ENCODE results near the gene GRK5. TPM values are rescaled to one million over a fixed set of nuclear protein-coding genes. Genes with fewer than 3 reads are reported as not detected.
"Not testable (repeated sequence)": the region's sequence is repeated elsewhere in the genome, so short reads cannot be mapped to it uniquely, and the experiment has no call there.

GRK5 gene
- total and polyA plus RNA-seq, 3 experiments from 2014 or later: 7.7 to 13.8 (median 13.6) TPM

- H3K4me3 ChIP-seq (ENCODE audit: low read length): no peak overlapping the region
- no peaks in the 10 kb centered on the region for H3K9me3 Mint-ChIP-seq
- H3K27me3 ChIP-seq (ENCODE audit: insufficient read depth, low read length, poor library complexity, severe bottlenecking): no peaks in the 10 kb centered on the region
- H3K27ac ChIP-seq (ENCODE audit: low read depth, low read length): no peak overlapping the region
- H3K27me3 Mint-ChIP-seq: peaks cover 0 to 6% of the 10 kb centered on the region in 2 donors
- ChIA-PET POLR2A (no interaction called here), CTCF (interaction anchor here (1.5 kb wide), 1 partner anchor 40 kb away, joined by 3 read pairs; no protein-coding TSS in a partner anchor)
- H3K4me1 ChIP-seq (ENCODE audit: insufficient read depth, low read length): peaks cover 22% of the 10 kb centered on the region
- no peak overlapping the region for H3K4me3 Mint-ChIP-seq
- H3K36me3 ChIP-seq (ENCODE audit: insufficient read depth, low read length): no peaks in the 10 kb centered on the region
- H3K36me3 Mint-ChIP-seq: peaks cover 0 to 3% (median 0%) of the 10 kb centered on the region in 3 donors
- peak overlapping the region in 1 of 8 donors; percentile 2 for H3K27ac Mint-ChIP-seq
- H3K4me1 Mint-ChIP-seq: peaks cover 18 to 48% (median 47%) of the 10 kb centered on the region in 3 donors
- no peaks in the 10 kb centered on the region for H3K9me3 ChIP-seq (ENCODE audit: low read length)
- DNase-seq: no peak
Observed at GRCh38 chr10:119238577-119238976, 31.2 kb downstream of the GRK5 start.

GRCh38 chr10:119239015-119239414 lies 31.6 kb downstream of the GRK5 start:
- H3K4me3 Mint-ChIP-seq; H3K36me3 Mint-ChIP-seq; H3K27me3 Mint-ChIP-seq; H3K36me3 ChIP-seq (ENCODE audit: insufficient read depth, low read length); H3K27me3 ChIP-seq (ENCODE audit: insufficient read depth, low read length, poor library complexity, severe bottlenecking); H3K27ac Mint-ChIP-seq; H3K9me3 ChIP-seq (ENCODE audit: low read length); H3K9me3 Mint-ChIP-seq; POLR2A ChIA-PET; DNase-seq; H3K27ac ChIP-seq (ENCODE audit: low read depth, low read length); H3K4me3 ChIP-seq (ENCODE audit: low read length): not testable (repeated sequence)
- peaks cover 19% of the 10 kb centered on the region for H3K4me1 ChIP-seq (ENCODE audit: insufficient read depth, low read length)
- CTCF ChIA-PET: interaction anchor here (1.5 kb wide), 1 partner anchor 40 kb away, joined by 3 read pairs; no protein-coding TSS in a partner anchor
- H3K4me1 Mint-ChIP-seq: peaks cover 20 to 49% (median 46%) of the 10 kb centered on the region in 3 donors

DNA sequence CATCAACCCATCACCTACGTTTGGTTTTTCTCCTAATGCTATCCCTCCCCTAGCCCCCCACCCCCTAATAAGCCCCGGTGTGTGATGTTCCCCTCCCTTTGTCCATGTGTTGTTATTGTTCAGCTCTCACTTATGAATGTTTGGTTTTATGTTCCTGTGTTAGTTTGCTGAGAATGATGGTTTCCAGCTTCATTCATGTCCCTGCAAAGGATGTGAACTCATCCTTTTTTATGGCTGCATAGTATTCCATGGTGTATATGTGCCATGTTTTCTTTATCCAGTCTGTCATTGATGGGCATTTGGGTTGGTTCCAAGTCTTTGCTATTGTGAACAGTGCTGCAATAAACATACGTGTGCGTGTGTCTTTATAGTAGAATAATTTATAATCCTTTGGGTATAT lies 32.3 kb downstream of the GRK5 start:
- POLR2A ChIA-PET; H3K9me3 ChIP-seq (ENCODE audit: low read length); H3K27me3 ChIP-seq (ENCODE audit: insufficient read depth, low read length, poor library complexity, severe bottlenecking); H3K9me3 Mint-ChIP-seq; H3K27ac ChIP-seq (ENCODE audit: low read depth, low read length); H3K4me3 ChIP-seq (ENCODE audit: low read length); H3K36me3 Mint-ChIP-seq; H3K4me3 Mint-ChIP-seq; H3K27me3 Mint-ChIP-seq; H3K36me3 ChIP-seq (ENCODE audit: insufficient read depth, low read length); DNase-seq: not testable (repeated sequence)
- H3K27ac Mint-ChIP-seq: peak overlapping the region in 1 of 8 donors; percentile 54
- peaks cover 19% of the 10 kb centered on the region for H3K4me1 ChIP-seq (ENCODE audit: insufficient read depth, low read length)
- peaks cover 20 to 51% (median 46%) of the 10 kb centered on the region in 3 donors for H3K4me1 Mint-ChIP-seq
- CTCF ChIA-PET: interaction anchor here (1.5 kb wide), 1 partner anchor 41 kb away, joined by 3 read pairs; no protein-coding TSS in a partner anchor

DNA sequence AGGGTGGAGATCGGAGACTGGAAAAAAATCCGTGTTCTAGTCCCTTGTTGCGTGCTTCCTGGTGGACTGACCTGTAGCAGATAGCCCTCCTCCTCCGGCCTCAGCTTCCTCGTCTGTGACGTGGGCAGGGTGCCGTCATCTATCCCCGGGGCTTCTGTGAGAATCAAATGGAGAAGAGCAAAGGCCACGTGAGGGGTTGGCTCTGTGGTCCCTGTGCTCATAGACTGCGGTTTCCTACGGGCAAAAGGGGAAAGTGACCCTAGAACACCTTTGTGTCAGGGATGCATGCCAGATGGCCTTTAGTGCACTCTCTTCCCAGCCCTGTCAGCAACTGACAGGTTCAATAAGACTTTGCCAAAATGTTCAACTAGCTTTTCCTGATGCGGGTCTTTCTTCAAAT lies 33.7 kb downstream of the GRK5 start:
- Mint-ChIP-seq H3K4me1 (peaks cover 16 to 50% (median 44%) of the 10 kb centered on the region in 3 donors), H3K36me3 (peaks cover 0 to 3% (median 0%) of the 10 kb centered on the region in 3 donors), H3K4me3 (no peak overlapping the region), H3K27me3 (peaks cover 0 to 6% of the 10 kb centered on the region in 2 donors), H3K9me3 (no peaks in the 10 kb centered on the region), H3K27ac (peak overlapping the region in 1 of 8 donors; percentile 50)
- no peaks in the 10 kb centered on the region for H3K9me3 ChIP-seq (ENCODE audit: low read length)
- no peak overlapping the region for H3K27ac ChIP-seq (ENCODE audit: low read depth, low read length)
- DNase-seq: no peak
- ChIA-PET CTCF (no interaction called here), POLR2A (no interaction called here)
- no peaks in the 10 kb centered on the region for H3K36me3 ChIP-seq (ENCODE audit: insufficient read depth, low read length)
- H3K27me3 ChIP-seq (ENCODE audit: insufficient read depth, low read length, poor library complexity, severe bottlenecking): no peaks in the 10 kb centered on the region
- H3K4me1 ChIP-seq (ENCODE audit: insufficient read depth, low read length): peaks cover 19% of the 10 kb centered on the region
- H3K4me3 ChIP-seq (ENCODE audit: low read length): no peak overlapping the region

DNA sequence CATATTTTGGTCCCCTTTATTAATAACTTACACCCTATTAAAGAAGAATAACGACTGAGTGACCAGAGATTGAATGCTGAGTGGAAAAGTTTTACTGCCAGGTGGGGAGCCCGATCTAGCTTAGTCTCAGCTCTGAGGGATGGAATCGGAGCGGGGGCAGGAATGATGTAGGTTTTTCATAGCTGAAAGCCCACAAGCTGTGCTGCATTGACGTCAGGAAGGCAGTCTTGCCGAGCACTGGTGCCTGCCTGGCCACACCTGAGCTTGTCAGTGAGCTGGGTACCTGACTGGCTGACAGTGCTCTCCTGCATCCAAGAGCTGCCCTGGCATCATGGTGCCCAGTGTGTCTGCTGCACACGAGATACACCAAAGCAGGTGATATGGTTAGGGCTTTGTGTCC lies 34.8 kb downstream of the GRK5 start:
- DNase-seq: no peak
- H3K9me3 Mint-ChIP-seq: no peaks in the 10 kb centered on the region
- H3K27me3 Mint-ChIP-seq: peaks cover 0 to 6% of the 10 kb centered on the region in 2 donors
- H3K4me1 Mint-ChIP-seq: peaks cover 16 to 43% (median 38%) of the 10 kb centered on the region in 3 donors
- H3K36me3 ChIP-seq (ENCODE audit: insufficient read depth, low read length): no peaks in the 10 kb centered on the region
- peaks cover 0 to 3% (median 0%) of the 10 kb centered on the region in 3 donors for H3K36me3 Mint-ChIP-seq
- H3K4me3 ChIP-seq (ENCODE audit: low read length): no peak overlapping the region
- H3K27ac ChIP-seq (ENCODE audit: low read depth, low read length): no peak overlapping the region
- POLR2A ChIA-PET: no interaction called here
- peaks cover 14% of the 10 kb centered on the region for H3K4me1 ChIP-seq (ENCODE audit: insufficient read depth, low read length)
- H3K27me3 ChIP-seq (ENCODE audit: insufficient read depth, low read length, poor library complexity, severe bottlenecking): no peaks in the 10 kb centered on the region
- no peaks in the 10 kb centered on the region for H3K9me3 ChIP-seq (ENCODE audit: low read length)
- no peak overlapping the region for H3K4me3 Mint-ChIP-seq
- CTCF ChIA-PET: interaction anchor here (0.6 to 1.2 kb wide), 2 partner anchors 12 to 444 kb away, joined by 3 read pairs; no protein-coding TSS in a partner anchor
- H3K27ac Mint-ChIP-seq: peak overlapping the region in 1 of 8 donors; percentile 41

DNA sequence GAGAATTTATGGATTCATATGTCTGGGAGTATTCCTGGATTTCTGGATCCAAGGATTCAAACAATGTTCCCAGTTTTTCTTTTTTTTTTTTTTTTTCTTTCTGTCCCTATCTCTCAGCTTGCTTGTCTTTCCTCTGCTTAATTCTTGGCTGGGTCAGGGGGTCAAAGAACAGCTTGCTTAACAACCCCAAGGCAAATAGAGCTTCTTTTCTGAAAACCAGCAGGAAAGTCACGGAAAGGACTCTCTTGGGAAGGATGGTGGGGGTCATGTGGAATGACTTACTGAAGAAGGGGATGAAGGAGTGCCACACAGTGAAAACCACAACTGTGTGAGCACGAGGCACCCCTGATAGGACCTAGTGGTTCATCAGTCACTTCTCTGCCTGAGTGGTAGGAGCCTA lies 36.1 kb downstream of the GRK5 start:
- POLR2A ChIA-PET: no interaction called here
- H3K36me3 Mint-ChIP-seq: peaks cover 0 to 3% (median 0%) of the 10 kb centered on the region in 3 donors

GRCh38 chr10:119243967-119244366 lies 36.6 kb downstream of the GRK5 start:
- DNase-seq: no peak
- no peak overlapping the region for H3K27ac ChIP-seq (ENCODE audit: low read depth, low read length)
- H3K9me3 Mint-ChIP-seq: no peaks in the 10 kb centered on the region
- H3K9me3 ChIP-seq (ENCODE audit: low read length): no peaks in the 10 kb centered on the region
- no peaks in the 10 kb centered on the region for H3K36me3 ChIP-seq (ENCODE audit: insufficient read depth, low read length)
- H3K4me1 ChIP-seq (ENCODE audit: insufficient read depth, low read length): no peaks in the 10 kb centered on the region
- CTCF ChIA-PET: no interaction called here
- H3K4me3 Mint-ChIP-seq: no peak overlapping the region
- no peaks in the 10 kb centered on the region for H3K27me3 ChIP-seq (ENCODE audit: insufficient read depth, low read length, poor library complexity, severe bottlenecking)
- H3K36me3 Mint-ChIP-seq: peaks cover 0 to 3% (median 0%) of the 10 kb centered on the region in 3 donors
- POLR2A ChIA-PET: no interaction called here
- peaks cover 0 to 6% of the 10 kb centered on the region in 2 donors for H3K27me3 Mint-ChIP-seq
- H3K4me1 Mint-ChIP-seq: peaks cover 5 to 33% (median 22%) of the 10 kb centered on the region in 3 donors
- no peak overlapping the region for H3K4me3 ChIP-seq (ENCODE audit: low read length)
- no peak overlapping the region for H3K27ac Mint-ChIP-seq

More for the DNA sequence above, 36.1 kb downstream of the GRK5 start:
- Mint-ChIP-seq H3K4me1 (peaks cover 5 to 36% (median 25%) of the 10 kb centered on the region in 3 donors), H3K9me3 (no peaks in the 10 kb centered on the region), H3K27ac (no peak overlapping the region), H3K27me3 (peaks cover 0 to 6% of the 10 kb centered on the region in 2 donors), H3K4me3 (no peak overlapping the region)
- H3K27me3 ChIP-seq (ENCODE audit: insufficient read depth, low read length, poor library complexity, severe bottlenecking): no peaks in the 10 kb centered on the region
- no peak overlapping the region for H3K27ac ChIP-seq (ENCODE audit: low read depth, low read length)
- no peak for DNase-seq
- H3K4me3 ChIP-seq (ENCODE audit: low read length): no peak overlapping the region
- H3K4me1 ChIP-seq (ENCODE audit: insufficient read depth, low read length): peaks cover 1% of the 10 kb centered on the region
- no peaks in the 10 kb centered on the region for H3K36me3 ChIP-seq (ENCODE audit: insufficient read depth, low read length)
- no peaks in the 10 kb centered on the region for H3K9me3 ChIP-seq (ENCODE audit: low read length)
- CTCF ChIA-PET: no interaction called here

- Histone ChIP-seq H3K4me1 (ENCODE audit: insufficient read depth, low read length) (no peaks in the 10 kb centered on the region), H3K9me3 (ENCODE audit: low read length) (no peaks in the 10 kb centered on the region), H3K4me3 (ENCODE audit: low read length) (no peak overlapping the region), H3K27me3 (ENCODE audit: insufficient read depth, low read length, poor library complexity, severe bottlenecking) (no peaks in the 10 kb centered on the region), H3K27ac (ENCODE audit: low read depth, low read length) (no peak overlapping the region), H3K36me3 (ENCODE audit: insufficient read depth, low read length) (no peaks in the 10 kb centered on the region)
- Mint-ChIP-seq H3K36me3 (peaks cover 0 to 2% (median 2%) of the 10 kb centered on the region in 3 donors), H3K4me1 (peaks cover 5 to 33% (median 22%) of the 10 kb centered on the region in 3 donors), H3K27ac (no peak overlapping the region), H3K4me3 (no peak overlapping the region), H3K27me3 (peaks cover 0 to 6% of the 10 kb centered on the region in 2 donors), H3K9me3 (no peaks in the 10 kb centered on the region)
- CTCF ChIA-PET: no interaction called here
- no peak for DNase-seq
- POLR2A ChIA-PET: no interaction called here
Observed at GRCh38 chr10:119245272-119245671, 37.9 kb downstream of the GRK5 start.

Measured in CD8-positive, alpha-beta memory T cell (primary cell).